HepG2 (cell line): ENCODE data around the gene CCN6. TPM values are rescaled to one million over a fixed set of nuclear protein-coding genes. Genes with fewer than 3 reads are reported as not detected.
A peak's percentile ranks its signal among the peaks of the same experiment; 100 is the strongest.

Experiments used
- AGO2 ChIP-seq: fragments of 200-400 bp; formaldehyde crosslinking; optimal IDR thresholded peaks from 2 replicates; pipeline ENCODE3; 2017; ENCODE audit warnings: mild to moderate bottlenecking, low read depth, low read length, moderate library complexity
- ATAD3A ChIP-seq: sonication (generic); formaldehyde crosslinking; IDR thresholded peaks from 2 replicates; pipeline ENCODE4 v1.4.0; 2020; ENCODE audit warnings: missing genetic modification reagents
- FOXP4 ChIP-seq: sonication (generic); formaldehyde crosslinking; IDR thresholded peaks from 2 replicates; pipeline ENCODE4 v1.4.0; 2020; ENCODE audit warnings: missing genetic modification reagents
- GLMP ChIP-seq: sonication (generic); formaldehyde crosslinking; IDR thresholded peaks from 2 replicates; pipeline ENCODE4 v1.9.0; 2021; ENCODE audit warnings: missing genetic modification reagents, mild to moderate bottlenecking, borderline replicate concordance
- HDAC6 ChIP-seq: fragments of 200-600 bp; sonication (generic); IDR thresholded peaks from 2 replicates; pipeline ENCODE4 v1.7.0; 2017; ENCODE audit warnings: mild to moderate bottlenecking, antibody characterized with exemption, low read length, low read depth
- KLF11 ChIP-seq: IDR thresholded peaks from 2 replicates; pipeline ENCODE4 v1.6.1; 2016; ENCODE audit warnings: missing compliant biosample characterization
- ONECUT2 ChIP-seq: sonication (generic); formaldehyde crosslinking; IDR thresholded peaks from 2 replicates; pipeline ENCODE4 v1.4.0; 2020; ENCODE audit warnings: missing genetic modification reagents
- SALL2 ChIP-seq: sonication (generic); formaldehyde crosslinking; IDR thresholded peaks from 2 replicates; pipeline ENCODE4 v1.8.1; 2023; ENCODE audit warnings: mild to moderate bottlenecking, missing genetic modification reagents, inconsistent platforms
- SOX6 ChIP-seq, 2 experiments: fragments of 450-650 bp in 1 of 2; sonication (generic) in 1 of 2; formaldehyde crosslinking in 1 of 2; IDR thresholded peaks; 2 replicates each; pipeline versions ENCODE4 v1.4.0 to v1.6.1; 2017 to 2020; ENCODE audit warnings: antibody characterized with exemption in 1 of 2, mild to moderate bottlenecking in 1 of 2, missing genetic modification reagents in 1 of 2
- ZNF12 ChIP-seq: sonication (generic); formaldehyde crosslinking; IDR thresholded peaks from 2 replicates; pipeline ENCODE4 v1.5.0; 2020; ENCODE audit warnings: missing genetic modification reagents
- ZNF235 ChIP-seq: sonication (generic); formaldehyde crosslinking; IDR thresholded peaks from 2 replicates; pipeline ENCODE4 v1.8.1; 2023; ENCODE audit warnings: mild to moderate bottlenecking, missing genetic modification reagents, borderline replicate concordance
- ZNF343 ChIP-seq: sonication (generic); formaldehyde crosslinking; IDR thresholded peaks from 2 replicates; pipeline ENCODE4 v1.4.0; 2020; ENCODE audit warnings: mild to moderate bottlenecking, missing genetic modification reagents
- ZNF460 ChIP-seq: sonication (generic); formaldehyde crosslinking; IDR thresholded peaks from 2 replicates; pipeline ENCODE4 v1.5.1; 2020; ENCODE audit warnings: missing genetic modification reagents, mild to moderate bottlenecking, borderline replicate concordance
- ZNF501 ChIP-seq: sonication (generic); formaldehyde crosslinking; IDR thresholded peaks from 2 replicates; pipeline ENCODE4 v1.5.1; 2020; ENCODE audit warnings: mild to moderate bottlenecking, moderate library complexity, missing genetic modification reagents
- ZNF709 ChIP-seq: sonication (generic); formaldehyde crosslinking; IDR thresholded peaks from 2 replicates; pipeline ENCODE4 v1.5.0; 2020; ENCODE audit warnings: mild to moderate bottlenecking, missing genetic modification reagents
- ZSCAN9 ChIP-seq: IDR thresholded peaks from 2 replicates; pipeline ENCODE4 v1.6.1; 2016; ENCODE audit warnings: borderline replicate concordance
- polyA plus RNA-seq, 8 experiments: library from polyadenylated mRNA; depleted of rRNA in 3 of 8; stranded (reverse) in 7 of 8; unstranded in 1 of 8; fragments of >200 nt; fragmentation: Illumina TruSeq in 4 of 8; extraction: Trizol in 4 of 8; gene quantifications; 2 replicates each; pipeline versions ENCODE4 v1.2.1 to v1.2.3, GENCODE V29; 2011 to 2016; ENCODE audit warnings: low read depth in 4 of 8, missing spikeins in 1 of 8, mixed read lengths in 1 of 8; ENCODE audit not compliant: insufficient read depth in 1 of 8
- total RNA-seq, 5 experiments: library from RNA; depleted of rRNA; stranded (reverse); fragments of >200 nt; fragmentation: Illumina TruSeq; extraction: Trizol; gene quantifications; 2 replicates each; pipeline ENCODE4 v1.2.3, GENCODE V29; 2016; ENCODE audit warnings: low read depth in 1 of 5
- TF ChIP-seq, protein P1 (sequence below), 2 experiments: sonication (generic) in 1 of 2; formaldehyde crosslinking in 1 of 2; IDR thresholded peaks; 2 replicates each; pipeline versions ENCODE4 v1.6.1 to v1.9.0; 2014 to 2022; ENCODE audit warnings: antibody characterized with exemption in 1 of 2, borderline replicate concordance in 1 of 2, inconsistent platforms in 1 of 2, low read depth in 1 of 2, missing genetic modification reagents in 1 of 2
- TF ChIP-seq, protein P2 (sequence below): sonication (generic); formaldehyde crosslinking; IDR thresholded peaks from 2 replicates; pipeline ENCODE4 v1.8.0; 2022; ENCODE audit warnings: mild to moderate bottlenecking, missing genetic modification reagents, borderline replicate concordance

CCN6 gene
- total and polyA plus RNA-seq, 2 of the 13 experiments (the other 11 are each of a cell fraction or from before 2014, with no cell fraction given) = not detected

DNA sequence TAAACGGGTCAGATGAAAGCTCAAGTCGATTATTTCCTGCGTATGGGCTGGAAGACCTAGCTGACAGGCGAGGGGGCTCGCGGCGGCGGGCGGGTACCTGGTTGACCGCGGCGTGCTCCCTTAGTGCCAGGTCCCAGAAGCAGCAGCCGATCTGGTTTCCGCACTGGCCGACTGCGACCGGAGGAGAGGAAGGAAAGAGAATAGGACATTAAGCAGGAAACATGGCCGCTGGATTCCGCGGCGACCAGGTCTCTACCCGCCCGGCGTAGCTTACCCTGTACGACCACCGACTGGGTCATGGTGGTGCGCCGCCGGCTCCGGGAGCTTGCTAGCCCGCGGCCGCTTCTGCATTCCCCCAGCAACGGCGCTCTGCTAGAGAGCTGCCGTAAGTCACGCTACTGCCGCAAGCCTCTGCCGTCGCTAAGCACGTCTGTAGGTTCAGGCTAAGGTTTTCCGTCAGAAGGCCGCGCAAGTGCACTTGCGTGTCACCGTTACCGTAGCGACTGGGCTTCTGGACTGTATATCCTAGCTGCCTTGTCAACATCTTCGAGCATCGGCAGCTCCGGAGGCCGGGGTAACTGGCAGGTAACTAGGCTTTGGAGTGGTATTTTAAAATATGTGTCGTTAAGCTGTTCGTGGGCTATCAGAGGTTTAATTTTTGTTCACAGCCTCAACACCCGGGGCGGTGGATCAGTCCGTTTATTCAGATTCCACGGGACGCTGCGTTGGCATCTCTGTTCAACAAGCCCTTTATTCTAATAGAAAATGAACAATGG, 33.4 kb downstream of the CCN6 start, which contains the start of the genes FAM229B and TUBE1 (continued):
- TF ChIP-seq, protein P1, sequence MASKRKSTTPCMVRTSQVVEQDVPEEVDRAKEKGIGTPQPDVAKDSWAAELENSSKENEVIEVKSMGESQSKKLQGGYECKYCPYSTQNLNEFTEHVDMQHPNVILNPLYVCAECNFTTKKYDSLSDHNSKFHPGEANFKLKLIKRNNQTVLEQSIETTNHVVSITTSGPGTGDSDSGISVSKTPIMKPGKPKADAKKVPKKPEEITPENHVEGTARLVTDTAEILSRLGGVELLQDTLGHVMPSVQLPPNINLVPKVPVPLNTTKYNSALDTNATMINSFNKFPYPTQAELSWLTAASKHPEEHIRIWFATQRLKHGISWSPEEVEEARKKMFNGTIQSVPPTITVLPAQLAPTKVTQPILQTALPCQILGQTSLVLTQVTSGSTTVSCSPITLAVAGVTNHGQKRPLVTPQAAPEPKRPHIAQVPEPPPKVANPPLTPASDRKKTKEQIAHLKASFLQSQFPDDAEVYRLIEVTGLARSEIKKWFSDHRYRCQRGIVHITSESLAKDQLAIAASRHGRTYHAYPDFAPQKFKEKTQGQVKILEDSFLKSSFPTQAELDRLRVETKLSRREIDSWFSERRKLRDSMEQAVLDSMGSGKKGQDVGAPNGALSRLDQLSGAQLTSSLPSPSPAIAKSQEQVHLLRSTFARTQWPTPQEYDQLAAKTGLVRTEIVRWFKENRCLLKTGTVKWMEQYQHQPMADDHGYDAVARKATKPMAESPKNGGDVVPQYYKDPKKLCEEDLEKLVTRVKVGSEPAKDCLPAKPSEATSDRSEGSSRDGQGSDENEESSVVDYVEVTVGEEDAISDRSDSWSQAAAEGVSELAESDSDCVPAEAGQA (IDR thresholded peaks at IDR 0.05; ENCODE audit: low read depth) = no peak
- TF ChIP-seq, protein P1 (CRISPR knock-in tag; IDR thresholded peaks at IDR 0.05; ENCODE audit: borderline replicate concordance) = no peak
- TF ChIP-seq ZNF343 (CRISPR knock-in tag) (0 out of 2 replicates have a peak, but pooled peaks have one; percentile 57), GLMP (CRISPR knock-in tag) (no peak), ZNF12 (CRISPR knock-in tag) (no peak), ZNF460 (no peak), SOX6 (IDR thresholded peaks at IDR 0.05) (no peak), SOX6 (CRISPR knock-in tag; IDR thresholded peaks at IDR 0.05) (peak; percentile 76; the same call in 1 of the 2 replicates), FOXP4 (CRISPR knock-in tag) (no peak; the same call in 1 of the 2 replicates), KLF11 (CRISPR knock-in tag) (0 out of 2 replicates have a peak, but pooled peaks have one; percentile 51), ZNF709 (CRISPR knock-in tag) (peak; percentile 53; the same call in 1 of the 2 replicates), AGO2 (peak; percentile 26), ONECUT2 (no peak), ZNF235 (CRISPR knock-in tag) (no peak), ZNF501 (peak; percentile 97), SALL2 (CRISPR knock-in tag) (peak; percentile 17; the same call in 1 of the 2 replicates), HDAC6 (no peak), ATAD3A (CRISPR knock-in tag) (no peak), ZSCAN9 (CRISPR knock-in tag) (peak; percentile 89; the same call in 1 of the 2 replicates)
- TF ChIP-seq, protein P2, sequence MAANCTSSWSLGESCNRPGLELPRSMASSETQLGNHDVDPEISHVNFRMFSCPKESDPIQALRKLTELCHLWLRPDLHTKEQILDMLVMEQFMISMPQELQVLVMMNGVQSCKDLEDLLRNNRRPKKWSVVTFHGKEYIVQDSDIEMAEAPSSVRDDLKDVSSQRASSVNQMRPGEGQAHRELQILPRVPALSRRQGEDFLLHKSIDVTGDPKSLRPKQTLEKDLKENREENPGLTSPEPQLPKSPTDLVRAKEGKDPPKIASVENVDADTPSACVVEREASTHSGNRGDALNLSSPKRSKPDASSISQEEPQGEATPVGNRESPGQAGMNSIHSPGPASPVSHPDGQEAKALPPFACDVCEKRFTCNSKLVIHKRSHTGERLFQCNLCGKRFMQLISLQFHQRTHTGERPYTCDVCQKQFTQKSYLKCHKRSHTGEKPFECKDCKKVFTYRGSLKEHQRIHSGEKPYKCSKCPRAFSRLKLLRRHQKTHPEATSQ = peak; percentile 80; the same call in 1 of the 2 replicates
